ENCODE measurements around the gene SUGCT.

DNA sequence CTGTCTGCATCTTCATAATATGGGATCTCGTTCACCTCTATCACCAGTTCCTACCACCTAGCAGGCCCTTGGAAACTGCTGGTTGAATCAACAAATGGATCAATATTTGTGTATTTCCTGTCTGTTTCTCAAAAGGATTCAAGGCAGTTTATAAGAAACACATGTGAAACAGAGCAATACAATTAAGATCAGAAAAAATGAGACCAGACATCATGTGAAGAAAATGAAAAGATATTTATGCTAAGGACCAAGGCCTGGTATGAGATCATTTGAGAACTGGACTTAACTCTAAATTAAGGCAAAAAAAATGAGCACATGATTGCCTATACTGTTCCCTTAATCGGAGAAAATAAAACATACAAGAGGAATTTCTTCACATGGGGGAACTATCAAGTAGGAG is 589.0 kb downstream of the SUGCT start:
- TF ChIP-seq POLR2AphosphoS5 (IDR thresholded peaks at IDR 0.05; ENCODE audit: low read depth) = no peak
- TF ChIP-seq, protein P1, sequence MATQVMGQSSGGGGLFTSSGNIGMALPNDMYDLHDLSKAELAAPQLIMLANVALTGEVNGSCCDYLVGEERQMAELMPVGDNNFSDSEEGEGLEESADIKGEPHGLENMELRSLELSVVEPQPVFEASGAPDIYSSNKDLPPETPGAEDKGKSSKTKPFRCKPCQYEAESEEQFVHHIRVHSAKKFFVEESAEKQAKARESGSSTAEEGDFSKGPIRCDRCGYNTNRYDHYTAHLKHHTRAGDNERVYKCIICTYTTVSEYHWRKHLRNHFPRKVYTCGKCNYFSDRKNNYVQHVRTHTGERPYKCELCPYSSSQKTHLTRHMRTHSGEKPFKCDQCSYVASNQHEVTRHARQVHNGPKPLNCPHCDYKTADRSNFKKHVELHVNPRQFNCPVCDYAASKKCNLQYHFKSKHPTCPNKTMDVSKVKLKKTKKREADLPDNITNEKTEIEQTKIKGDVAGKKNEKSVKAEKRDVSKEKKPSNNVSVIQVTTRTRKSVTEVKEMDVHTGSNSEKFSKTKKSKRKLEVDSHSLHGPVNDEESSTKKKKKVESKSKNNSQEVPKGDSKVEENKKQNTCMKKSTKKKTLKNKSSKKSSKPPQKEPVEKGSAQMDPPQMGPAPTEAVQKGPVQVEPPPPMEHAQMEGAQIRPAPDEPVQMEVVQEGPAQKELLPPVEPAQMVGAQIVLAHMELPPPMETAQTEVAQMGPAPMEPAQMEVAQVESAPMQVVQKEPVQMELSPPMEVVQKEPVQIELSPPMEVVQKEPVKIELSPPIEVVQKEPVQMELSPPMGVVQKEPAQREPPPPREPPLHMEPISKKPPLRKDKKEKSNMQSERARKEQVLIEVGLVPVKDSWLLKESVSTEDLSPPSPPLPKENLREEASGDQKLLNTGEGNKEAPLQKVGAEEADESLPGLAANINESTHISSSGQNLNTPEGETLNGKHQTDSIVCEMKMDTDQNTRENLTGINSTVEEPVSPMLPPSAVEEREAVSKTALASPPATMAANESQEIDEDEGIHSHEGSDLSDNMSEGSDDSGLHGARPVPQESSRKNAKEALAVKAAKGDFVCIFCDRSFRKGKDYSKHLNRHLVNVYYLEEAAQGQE (IDR thresholded peaks at IDR 0.05; ENCODE audit: insufficient replicate concordance, low read depth) = no peak
- TF ChIP-seq, protein P2, sequence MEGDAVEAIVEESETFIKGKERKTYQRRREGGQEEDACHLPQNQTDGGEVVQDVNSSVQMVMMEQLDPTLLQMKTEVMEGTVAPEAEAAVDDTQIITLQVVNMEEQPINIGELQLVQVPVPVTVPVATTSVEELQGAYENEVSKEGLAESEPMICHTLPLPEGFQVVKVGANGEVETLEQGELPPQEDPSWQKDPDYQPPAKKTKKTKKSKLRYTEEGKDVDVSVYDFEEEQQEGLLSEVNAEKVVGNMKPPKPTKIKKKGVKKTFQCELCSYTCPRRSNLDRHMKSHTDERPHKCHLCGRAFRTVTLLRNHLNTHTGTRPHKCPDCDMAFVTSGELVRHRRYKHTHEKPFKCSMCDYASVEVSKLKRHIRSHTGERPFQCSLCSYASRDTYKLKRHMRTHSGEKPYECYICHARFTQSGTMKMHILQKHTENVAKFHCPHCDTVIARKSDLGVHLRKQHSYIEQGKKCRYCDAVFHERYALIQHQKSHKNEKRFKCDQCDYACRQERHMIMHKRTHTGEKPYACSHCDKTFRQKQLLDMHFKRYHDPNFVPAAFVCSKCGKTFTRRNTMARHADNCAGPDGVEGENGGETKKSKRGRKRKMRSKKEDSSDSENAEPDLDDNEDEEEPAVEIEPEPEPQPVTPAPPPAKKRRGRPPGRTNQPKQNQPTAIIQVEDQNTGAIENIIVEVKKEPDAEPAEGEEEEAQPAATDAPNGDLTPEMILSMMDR (IDR thresholded peaks at IDR 0.05; ENCODE audit: insufficient read depth, low read length) = no peak
